ENCODE results near the gene OR14J1. TPM values are rescaled to one million over a fixed set of nuclear protein-coding genes. Genes with fewer than 3 reads are reported as not detected.
"Not testable (repeated sequence)": the region's sequence is repeated elsewhere in the genome, so short reads cannot be mapped to it uniquely, and the experiment has no call there.

Gene OR14J1, protein sequence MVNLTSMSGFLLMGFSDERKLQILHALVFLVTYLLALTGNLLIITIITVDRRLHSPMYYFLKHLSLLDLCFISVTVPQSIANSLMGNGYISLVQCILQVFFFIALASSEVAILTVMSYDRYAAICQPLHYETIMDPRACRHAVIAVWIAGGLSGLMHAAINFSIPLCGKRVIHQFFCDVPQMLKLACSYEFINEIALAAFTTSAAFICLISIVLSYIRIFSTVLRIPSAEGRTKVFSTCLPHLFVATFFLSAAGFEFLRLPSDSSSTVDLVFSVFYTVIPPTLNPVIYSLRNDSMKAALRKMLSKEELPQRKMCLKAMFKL
- not detected for total RNA-seq

DNA sequence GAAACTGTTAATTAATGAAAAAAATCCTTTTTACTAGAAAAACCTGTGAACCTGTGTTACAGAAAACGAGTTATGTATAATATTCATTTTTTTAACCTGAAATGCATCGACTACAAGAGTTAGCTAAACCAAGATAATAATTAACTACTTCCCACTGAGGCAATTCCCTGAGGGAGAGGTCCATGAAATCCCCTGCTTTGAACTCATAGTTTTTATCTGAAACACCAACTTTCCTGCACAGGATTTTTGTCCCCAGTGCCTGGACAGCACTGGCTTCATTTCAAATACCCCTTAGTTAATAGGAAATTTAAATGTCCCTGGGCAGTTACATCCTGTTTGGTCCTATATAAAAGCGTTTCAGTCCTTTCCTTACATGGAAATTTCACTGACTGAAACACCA is at the start of gene OR14J1:
OR14J1 (plus strand) TSS at position 386 of the 400 bp plus-strand sequence. CDS start 4,989 bp downstream, outside the sequence.
- DNase-seq = no peak

DNA sequence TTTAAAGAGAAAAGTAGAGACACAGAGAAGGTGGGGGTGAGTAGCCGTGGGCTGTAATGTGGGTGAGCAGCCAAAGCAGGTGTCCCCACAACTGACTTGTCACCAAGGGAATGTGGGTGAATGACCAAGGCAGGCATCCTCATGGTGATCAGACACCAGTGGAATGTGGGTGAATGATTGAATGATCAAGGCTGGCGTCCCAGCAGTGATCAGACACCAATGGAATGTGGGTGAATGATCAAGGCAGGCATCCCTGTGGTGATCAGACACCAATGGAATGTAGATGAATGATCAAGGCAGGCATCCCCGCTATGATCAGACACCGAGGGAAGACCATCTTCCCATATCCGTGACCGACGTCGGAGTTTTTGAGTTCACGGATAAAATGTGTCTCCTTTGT is 49.8 kb upstream of the OR14J1 start:
- DNase-seq = no peak

DNA sequence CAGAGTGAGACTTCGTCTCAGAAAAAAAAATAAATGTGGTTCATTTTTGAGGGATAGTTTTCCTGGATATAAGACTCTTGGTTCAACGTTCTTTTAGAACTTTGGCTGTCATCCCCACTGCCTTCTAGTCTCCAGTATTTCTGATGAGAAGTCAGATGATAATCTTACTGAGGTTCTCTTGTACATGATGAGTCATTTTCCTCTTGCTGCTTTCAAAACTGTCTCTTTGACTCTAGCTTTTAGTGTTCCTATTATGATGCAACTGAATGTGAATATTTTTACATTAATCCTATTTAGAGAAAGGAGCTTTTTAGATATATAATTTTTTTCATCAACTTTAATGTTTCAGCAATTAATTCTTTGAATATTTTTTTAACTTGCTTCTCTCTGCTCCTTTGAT is 46.0 kb upstream of the OR14J1 start:
- DNase-seq = no peak

DNA sequence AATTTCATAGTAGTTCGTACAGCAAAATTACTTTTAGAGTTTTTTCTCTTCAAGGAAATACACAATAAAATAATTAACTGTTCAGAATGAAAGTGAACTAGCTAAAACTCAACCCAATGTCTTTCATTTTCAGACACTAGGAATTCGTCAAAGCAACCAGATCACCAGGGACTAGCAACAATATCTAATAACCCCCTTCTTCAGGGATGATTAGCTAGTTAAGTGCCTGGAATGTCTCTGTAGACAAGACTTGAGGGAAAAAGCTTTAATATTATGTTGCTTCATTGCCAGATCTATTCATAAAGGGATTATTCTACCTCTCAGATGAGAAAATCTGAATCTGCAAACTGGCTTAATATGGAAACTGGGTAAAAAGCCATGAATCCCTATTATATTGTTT is 41.8 kb upstream of the OR14J1 start:
- no peak for DNase-seq

DNA sequence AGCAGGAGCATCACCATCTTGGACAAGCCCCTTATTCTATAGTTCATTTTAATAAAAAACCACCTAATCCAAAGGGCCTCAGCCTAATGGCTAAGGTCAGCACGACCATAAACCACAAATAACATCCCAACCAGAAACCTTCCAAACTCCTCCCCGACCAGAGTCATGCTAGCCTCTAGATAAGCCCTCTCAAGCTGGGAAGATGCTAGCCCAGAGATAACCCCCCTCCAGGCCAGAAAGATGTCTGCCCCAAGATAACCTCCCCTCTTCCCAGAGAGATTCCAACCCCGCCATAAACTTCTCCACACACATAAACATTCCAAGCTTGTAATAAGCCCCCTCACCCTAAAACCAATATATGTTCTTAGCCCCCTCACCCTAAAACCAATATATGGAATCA is 38.5 kb upstream of the OR14J1 start:
- no peak for DNase-seq

DNA sequence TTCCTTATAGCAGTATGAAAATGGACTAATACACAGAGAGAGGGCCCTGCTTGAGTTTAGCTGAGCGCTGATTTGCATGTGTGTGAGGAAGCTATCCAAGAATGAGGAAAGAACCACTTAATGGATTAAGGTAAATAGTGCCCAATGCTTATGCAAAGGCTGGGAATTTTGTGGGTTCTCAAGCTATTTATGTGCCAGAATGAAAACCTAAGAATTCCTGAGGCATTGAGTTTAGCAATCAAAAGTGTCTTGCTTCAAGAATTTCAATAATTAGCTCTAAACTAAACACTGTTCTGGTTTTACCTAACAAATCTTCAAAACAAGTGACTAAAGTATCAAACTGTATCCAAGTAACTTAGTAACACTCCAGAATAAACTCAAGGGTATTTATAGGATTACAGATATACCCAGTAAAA is 7.0 kb upstream of the OR14J1 start:
- no peak for DNase-seq

DNA sequence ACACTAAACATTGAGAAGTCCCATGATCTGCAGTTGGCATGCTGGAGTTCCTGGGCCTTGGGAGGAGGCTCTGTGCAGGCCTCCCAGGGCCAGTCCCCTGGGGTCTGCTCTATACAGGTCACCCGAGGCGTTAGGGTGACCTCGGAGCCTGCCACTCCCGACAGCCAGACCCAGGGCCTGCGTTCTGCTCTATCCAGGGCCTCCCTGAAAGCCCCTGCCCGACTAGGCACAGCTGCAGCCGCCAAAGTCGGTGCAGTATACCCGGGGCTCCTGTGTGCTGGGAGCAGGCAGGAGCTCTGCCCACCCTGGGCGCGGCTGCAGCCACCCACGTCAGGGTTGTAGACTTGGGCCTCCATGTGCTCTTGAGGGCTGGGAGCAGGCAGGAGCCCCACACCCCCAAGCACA is 6.3 kb upstream of the OR14J1 start:
- no peak for DNase-seq

DNA sequence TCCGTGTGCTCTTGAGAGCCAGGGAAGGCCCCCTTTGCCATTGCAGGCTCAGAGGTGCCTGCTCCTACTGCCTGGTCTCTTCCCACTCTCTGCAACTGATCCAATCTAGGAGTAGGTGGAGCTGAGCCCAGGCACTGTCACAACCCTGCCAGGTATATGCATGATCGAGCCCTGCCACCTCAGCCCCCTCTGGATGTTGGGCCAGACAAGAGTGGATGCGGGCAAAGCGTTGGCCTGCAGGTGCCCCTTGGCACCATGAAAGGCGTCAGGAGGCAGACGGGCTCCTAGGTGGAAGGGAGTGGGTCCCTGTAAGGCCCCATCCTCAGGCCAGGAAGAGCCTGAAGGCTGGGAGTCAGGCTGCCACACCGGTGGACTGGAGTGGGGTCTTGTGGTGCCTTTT is 5.9 kb upstream of the OR14J1 start:
- no peak for DNase-seq

DNA sequence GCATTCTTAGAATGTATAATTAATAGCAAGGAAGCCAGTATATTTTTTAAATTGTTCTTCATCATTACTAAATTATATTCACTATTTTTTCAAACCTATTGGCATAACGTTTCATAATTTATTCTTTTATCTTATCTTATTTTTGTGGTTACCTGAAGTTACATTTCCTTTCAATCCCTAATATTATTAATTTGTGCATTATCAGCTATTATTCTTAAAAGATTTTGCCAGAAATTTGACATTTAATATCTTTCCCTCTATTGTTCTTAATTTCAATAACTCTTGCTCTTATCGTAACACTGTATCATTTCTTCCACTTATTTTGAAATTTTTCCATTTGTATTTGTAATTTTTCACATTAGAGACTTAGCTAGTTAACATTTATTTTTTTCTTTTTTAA is 18.4 kb downstream of the OR14J1 start:
- DNase-seq = no peak

DNA sequence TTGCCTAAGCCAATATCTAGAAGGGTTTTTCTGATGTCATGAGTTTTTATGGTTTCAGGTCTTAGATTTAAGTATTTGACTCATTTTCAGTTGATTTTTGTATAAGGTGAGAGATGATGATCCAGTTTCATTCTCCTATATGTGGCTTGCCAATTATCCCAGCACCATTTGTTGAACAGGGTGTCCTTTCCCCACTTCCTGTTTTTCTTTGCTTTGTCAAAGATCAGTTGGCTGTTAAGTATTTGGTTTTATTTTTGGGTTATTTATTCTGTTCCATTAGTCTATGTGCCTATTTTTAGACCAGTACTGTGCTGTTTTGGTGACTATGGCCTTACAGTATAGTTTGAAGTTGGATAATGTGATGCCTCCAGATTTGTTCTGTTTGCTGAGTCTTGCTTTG is 21.8 kb downstream of the OR14J1 start:
- DNase-seq = not testable (repeated sequence)

DNA sequence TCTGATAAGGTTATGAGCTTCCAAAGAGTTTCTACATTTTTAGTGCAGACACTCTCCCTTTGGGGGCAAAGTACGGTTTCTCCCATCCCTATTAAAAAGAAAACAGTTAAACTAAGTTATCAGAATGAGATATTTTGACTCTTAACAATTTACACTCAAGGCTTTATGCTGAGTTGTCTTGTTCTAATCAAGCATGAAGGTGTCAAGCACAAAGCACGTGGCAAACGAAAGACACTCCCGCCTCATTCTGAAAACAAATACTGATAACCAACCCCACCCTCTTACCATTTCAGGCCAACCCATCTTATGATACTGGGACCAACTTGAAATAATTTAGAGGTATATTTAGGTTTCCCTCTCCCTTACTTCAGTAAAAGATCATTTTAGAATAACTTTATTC is 24.3 kb downstream of the OR14J1 start:
- DNase-seq = no peak

DNA sequence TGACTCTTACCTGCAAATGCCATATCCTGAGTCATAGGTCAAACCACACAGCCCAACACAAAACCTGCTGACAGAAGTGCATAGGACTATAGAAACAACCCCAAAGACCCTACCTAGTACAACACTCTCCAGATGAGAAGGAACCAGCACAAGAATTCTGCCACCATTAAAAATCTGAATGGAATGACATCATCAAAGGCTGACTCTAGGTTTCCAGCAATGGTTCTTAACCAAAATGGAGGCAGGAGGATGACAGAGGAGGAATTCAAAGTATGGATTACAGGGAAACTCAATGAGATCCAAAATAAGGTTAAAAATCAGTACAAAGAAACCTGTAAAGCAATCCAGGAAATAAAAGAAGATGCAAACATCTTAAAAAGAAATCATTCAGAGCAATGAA is 31.2 kb downstream of the OR14J1 start:
- DNase-seq = no peak

DNA sequence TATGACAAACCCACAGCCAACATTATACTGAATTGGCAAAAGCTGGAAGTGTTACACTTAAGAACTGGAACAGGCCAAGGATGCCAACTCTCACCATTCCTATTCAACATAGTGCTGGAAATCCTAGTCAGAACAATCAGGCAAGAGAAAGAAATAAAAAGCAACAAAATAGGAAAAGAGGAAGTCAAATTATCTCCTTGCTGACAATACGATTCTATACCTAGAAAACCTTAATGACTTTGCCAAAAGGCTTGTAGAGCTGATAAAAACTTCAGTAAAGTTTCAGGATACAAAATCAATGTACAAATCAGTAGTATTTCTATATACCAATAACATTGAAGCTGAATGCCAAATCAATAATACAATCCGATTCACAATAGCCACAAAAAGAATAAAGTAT is 34.8 kb downstream of the OR14J1 start:
- DNase-seq = no peak

DNA sequence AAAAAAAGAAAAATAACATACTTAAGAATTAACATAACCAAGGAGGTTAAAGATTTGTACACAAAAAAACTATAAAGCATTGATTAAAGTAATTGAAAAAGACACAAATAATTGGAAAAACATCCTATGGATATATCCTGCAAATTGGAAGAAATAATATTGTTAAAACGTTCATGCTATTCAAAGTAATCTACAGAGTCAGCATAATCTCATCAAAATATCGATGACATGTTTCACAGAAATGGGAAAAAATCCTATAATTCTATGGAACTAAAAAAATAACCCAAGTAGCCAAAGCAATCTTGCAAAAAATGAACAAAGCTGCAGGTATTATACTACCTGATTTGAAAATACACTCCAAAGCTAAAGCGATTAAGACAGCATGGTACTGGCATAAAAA is 43.9 kb downstream of the OR14J1 start:
- no peak for DNase-seq

DNA sequence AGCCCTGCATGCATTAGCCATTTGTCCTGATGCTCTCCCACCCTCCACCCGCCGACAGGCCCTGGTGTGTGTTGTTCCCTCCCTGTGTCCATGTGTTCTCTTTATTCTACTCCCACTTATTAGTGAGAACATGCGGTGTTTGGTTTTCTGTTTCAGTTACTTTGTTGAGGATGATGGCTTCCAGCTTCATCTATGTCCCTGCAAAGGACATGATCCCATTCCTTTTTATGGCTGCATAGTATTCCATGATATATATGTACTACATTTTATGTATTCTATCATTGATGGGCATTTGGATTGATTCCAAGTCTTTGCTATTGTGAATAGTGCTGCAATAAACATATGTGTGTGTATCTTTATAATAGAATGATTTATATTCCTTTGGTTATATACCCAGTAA is 47.8 kb downstream of the OR14J1 start:
- not testable (repeated sequence) for DNase-seq

DNA sequence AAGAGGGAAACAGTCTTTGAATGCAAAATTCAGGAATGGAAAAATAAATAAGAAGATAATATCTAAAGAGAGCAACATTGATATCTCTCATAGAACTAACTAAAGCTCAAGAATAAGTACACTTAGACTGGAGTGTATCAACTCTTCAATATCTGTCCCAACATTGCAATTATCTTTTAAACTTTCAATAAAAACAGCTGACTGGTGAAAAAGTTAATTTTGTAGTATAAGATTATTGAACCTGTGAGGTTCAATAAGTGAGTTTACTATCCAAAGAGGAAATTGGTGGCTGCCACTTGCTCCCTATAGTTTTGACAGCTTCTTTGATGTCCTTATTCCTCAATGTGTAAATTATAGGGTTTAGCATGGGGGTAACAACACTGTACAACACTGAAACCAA is 53.5 kb downstream of the OR14J1 start:
- no peak for DNase-seq

DNA sequence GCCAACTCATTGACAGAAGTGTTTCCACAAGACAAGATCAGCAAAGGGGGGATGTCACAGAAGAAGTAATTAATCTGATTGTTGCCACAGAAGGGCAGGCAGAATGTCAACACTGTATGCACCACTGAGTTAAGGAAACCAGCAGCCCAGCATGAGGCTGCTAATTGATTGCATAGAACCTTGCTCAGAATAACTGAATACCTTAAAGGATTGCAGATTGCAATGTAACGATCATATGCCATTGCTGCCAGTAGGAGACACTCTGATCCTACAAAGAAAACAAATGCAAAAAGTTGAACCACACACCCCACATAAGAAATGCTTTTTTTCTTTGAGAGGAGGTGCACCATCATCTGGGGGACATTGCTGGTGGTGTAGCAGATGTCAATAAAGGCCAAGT is 54.1 kb downstream of the OR14J1 start:
- no peak for DNase-seq

All from effector CD4-positive, alpha-beta T cell (primary cell).